Fibroblast of skin of right quadriceps (primary cell): Measurements from ENCODE around the gene USP6.
"Not testable (repeated sequence)": the region's sequence is repeated elsewhere in the genome, so short reads cannot be mapped to it uniquely, and the experiment has no call there.

ENCODE experiments used
- DNase-seq: peaks from one replicate; pipeline ENCODE4 v3.0.0-alpha.2; 2013

USP6 gene

GRCh38 chr17:5115673-5116651, at the start of gene USP6:
USP6 (plus strand) TSS chr17:5116032; CDS start chr17:5130368, 14,336 bp downstream.
- no peak for DNase-seq

DNA sequence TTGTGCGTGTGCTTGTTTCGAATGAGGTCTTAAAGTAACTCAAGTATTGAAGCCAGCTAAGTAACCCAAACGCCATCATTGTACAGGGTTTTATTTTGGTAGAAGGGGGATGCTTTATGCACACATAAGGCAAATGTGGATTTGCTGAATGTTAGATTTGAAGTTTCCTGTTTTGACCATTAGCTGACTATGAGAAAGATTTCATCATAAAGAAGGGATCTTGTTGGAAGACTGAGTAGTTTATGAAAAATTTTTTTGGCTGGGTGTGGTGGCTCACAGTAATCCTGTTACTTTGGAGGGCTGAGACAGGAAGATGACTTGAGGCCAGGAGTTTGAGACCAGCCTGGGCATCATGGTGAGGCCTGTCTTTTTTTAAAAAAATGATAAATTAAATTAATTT, 47.6 kb upstream of the USP6 start:
- DNase-seq, result no peak

DNA sequence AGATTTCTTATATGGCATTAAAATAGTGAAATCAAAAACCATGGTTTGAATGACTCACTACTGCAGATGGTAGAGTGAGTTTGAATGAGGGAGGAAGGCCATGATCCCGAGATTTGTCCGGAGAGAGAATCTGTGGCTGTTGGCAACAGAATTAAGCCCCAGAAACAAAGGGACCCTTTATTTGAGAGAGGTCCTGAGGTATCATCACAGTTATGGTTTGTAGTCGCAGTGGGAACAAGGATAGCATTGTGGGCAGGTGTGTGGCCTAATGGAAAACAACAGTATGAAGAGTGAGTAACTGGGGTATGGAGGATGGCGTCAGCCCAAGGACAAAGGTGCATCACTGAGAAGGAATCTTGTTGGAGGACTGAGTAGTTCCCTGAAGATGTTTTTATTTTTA, 46.1 kb upstream of the USP6 start:
- DNase-seq, result no peak

DNA sequence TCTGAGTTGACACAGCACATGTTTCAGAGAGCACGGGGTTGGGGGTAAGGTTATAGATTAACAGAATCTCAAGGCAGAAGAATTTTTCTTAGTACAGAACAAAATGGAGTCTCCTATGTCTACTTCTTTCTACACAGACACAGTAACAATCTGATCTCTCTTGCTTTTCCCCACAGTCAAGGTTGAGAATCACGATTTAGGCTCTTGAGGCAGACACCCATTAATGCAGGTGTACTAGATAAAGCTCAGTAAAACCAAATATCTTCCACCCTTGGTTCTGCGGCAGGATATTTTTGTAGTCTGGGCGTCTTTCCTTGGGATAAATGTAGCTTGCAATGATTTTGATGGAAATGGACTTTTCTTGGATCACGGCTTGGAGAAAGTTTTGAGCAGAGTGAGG, 40.4 kb upstream of the USP6 start:
- DNase-seq, result not testable (repeated sequence)

DNA sequence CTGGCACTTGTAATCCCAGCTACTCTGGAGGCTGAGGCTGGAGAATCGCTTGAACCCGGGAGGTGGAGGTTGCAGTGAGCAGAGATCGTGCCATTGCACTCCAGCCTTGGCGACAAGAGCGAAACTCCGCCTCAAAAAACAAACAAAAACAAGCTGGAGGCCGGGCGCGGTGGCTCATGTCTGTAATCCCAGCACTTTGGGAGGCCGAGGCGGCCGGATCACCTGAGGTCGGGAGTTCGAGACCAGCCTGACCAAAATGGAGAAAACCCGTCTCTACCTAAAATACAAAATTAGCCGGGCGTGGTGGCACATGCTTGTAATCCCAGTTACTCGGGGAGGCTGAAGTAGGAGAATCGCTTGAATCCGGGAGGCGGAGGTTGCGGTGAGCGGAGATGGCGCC, 38.6 kb upstream of the USP6 start:
- DNase-seq, result not testable (repeated sequence)

GRCh38 chr17:5077781-5078105, 38.1 kb upstream of the USP6 start:
- DNase-seq, result no peak

GRCh38 chr17:5078106-5079028, 37.5 kb upstream of the USP6 start, which contains the start of gene ZFP3:
ZFP3 (plus strand) TSS chr17:5078467; CDS start chr17:5091505, 13,038 bp downstream.
- DNase-seq, result peak; percentile 80

- DNase-seq, result no peak
Observed at GRCh38 chr17:5080591-5080990, 35.2 kb upstream of the USP6 start.

DNA sequence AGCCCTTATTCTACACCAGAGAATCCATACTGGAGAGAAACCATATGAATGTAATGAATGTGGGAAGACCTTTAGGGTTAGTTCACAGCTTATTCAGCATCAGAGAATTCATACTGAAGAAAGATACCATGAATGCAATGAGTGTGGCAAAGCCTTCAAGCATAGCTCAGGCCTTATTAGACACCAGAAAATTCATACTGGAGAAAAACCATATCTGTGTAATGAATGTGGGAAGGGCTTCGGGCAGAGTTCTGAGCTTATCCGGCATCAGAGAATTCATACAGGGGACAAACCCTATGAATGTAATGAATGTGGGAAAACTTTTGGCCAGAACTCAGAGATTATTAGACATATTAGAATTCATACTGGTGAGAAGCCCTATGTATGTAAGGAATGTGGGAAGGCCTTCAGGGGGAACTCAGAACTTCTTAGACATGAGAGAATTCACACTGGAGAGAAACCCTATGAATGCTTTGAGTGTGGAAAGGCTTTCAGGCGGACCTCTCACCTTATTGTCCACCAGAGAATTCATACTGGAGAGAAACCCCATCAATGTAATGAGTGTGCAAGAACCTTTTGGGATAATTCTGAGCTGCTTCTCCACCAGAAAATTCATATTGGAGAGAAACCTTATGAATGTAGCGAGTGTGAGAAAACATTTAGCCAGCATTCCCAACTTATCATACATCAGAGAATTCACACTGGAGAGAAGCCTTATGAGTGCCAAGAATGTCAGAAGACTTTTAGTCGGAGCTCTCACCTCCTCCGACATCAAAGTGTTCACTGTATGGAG, 23.4 kb upstream of the USP6 start:
- DNase-seq, result no peak

DNA sequence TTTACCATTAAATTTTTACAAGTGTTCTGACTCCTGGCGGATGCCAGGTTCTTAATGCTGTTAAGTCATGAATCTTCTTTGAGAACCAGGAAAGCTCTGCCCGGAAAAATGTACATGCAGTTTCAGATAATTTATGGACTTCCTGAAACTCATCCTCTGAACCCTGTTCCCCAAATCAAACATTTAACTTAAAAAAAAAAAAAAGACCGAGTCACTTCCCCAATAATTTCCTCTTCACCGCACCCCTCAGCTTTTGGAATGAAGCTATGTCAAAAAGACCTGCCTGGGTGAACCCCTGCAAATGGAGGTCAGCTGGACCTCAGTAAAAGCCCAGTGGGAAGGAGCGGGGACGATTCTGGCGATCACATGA, 19.1 kb upstream of the USP6 start:
- no peak for DNase-seq

DNA sequence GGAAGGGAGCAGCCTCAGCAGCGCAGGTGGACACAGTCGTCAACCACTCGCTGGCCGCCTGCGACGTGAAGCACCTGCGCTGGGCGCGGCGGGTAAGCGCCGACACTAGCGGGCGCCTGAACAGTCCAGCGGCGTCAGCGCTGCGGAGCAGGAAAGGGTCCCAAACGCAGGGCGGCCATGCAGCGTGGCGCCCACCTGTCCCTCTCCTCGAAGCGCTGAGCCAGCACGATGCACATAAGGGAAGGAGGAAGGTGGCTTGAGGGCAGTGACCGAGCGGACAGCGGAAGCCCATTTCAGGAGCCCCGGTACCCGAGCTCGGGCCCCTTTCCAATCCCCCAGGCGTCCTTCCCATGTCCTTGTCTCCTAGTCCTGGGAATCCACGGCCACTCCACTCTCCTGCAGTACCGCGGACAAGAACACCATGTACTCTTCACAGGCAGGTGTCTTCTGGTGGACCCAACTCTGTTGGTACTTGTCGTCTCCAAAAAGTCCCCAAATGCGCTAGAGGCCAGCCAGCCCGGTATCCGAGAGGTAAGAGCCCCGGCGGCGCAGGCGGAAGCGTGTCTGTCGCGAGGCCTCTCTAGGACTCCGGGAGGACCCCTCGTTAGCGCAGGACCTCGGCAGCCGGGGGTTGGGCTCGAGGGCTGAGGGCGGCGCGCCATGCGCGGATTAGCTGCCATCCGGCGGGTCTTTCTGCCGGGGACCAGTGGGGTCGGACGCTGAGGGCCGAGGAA, 18.6 kb upstream of the USP6 start:
- DNase-seq, result no peak

GRCh38 chr17:5099271-5099670, 16.6 kb upstream of the USP6 start:
- DNase-seq, result no peak

DNA sequence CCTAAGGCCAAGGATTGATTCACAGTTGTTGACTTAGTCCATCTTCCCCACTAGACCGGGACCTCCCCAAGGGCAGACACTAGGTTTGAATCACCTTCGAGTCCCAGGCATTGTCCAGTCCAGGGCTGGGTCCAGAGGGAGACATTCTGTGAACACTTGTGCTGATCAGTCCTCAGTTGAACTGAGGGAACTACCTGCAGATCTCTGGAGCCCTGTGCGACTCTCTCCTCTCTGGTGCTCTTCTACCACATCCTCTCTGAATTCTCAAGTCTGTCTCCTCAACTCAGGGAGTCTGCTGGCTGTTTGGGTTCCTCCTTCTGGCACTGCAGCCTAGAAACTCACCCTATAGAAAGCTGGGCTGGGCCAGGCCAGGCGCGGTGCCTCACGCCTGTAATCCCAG, 15.0 kb upstream of the USP6 start:
- no peak for DNase-seq

- DNase-seq, result no peak
Observed at GRCh38 chr17:5110816-5111215, 5.0 kb upstream of the USP6 start.

- DNase-seq, result peak; percentile 90
Observed at GRCh38 chr17:5111402-5112204, 4.2 kb upstream of the USP6 start, which contains the start of gene ZNF232. ZNF232 (minus strand) TSS chr17:5111878; CDS start chr17:5111822, 56 bp downstream.

GRCh38 chr17:5118219-5118618, 2.4 kb downstream of the USP6 start:
- no peak for DNase-seq

- no peak for DNase-seq
Observed at GRCh38 chr17:5120036-5120435, 4.2 kb downstream of the USP6 start.

DNA sequence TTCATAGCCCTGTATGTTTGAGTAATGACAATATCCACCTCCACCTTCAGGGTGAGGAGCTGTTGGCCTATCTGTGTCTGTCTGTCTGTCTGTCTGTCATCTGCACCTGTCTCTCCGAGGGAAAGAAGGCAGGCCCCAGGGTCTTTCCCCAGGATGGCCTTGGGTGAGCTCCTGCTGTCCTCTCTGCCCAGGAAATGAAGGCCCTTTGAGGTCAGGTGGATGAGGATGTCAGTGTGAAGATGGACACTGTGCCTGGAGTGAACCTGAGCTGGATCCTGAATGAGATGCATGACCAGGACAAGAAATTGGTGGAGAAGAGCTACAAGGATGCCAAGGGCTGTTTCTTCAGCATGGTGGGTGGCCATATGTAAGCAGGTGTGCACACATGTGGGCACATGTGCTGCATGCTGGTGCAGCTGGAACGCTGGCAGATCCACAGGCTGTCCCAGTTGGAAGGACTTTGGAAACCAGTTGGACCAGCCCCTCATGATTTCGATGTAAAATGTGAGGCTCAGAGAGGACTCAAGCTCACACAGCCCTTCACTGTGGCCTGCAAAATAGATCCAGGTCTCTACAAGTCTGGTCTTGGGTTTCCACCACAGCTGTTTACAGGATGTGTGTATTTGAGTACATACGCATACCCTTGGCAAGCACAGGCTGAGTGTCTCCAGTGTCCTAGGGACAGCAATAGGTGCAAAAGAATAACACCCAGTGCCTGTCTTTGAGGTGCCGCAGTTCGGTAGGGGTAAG, 4.8 kb downstream of the USP6 start:
- not testable (repeated sequence) for DNase-seq

DNA sequence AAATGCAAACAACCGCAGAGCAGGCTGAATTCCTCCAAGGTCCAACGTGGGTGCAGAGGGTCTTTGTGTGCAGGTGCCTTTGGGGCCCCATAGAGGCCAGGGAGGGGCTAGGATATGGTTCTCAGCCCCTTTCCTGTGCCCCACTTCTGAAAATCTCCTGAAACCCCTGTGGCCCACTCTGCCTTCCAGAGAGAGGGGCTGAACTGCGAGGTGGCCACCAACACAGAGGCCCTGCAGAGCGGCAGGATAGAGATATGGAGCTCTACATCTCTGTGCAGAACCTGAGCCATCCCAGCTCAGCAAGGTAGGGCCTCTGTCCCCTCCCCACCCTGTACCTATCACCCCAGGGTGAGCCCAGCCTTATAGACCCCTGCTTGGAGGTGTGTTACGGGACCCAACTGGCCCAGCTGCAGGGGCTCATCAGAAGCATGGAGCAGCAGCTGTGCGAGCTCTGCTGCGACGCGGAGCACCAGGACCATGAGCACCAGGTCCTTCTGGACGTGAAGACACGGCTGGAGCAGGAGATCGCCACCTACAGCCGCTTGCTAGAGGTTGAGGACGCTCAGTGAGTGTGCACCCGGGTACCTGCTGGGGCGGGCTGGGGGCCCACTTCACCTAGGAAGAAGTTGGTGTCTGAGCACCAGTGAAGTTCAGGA, 5.5 kb downstream of the USP6 start:
- DNase-seq, result no peak

DNA sequence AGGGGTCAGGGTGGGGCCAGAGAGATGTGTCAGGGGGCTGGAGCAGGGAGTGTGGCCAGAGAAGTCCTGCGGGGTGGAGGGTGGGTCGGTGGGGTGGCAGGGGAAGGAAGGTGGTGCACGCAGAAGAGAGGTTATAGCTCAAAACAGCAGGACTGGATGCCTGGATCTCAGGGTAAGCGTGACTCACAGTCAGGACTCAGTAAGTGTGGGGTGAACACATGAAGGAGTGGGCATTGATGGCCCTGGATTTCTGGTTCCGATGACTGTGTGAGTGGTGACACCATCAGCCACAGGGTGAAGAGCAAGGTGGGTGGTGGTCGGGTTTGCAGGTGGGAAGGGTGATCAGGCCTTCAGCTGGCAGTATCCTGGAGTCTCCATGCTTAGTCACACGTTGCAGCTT, 6.2 kb downstream of the USP6 start:
- DNase-seq, result not testable (repeated sequence)
